GM18519 (cell line): ENCODE data around the gene HCFC2.
"Not testable (repeated sequence)": the region's sequence is repeated elsewhere in the genome, so short reads cannot be mapped to it uniquely, and the experiment has no call there.

Experiments
- ATAC-seq: cut with Tn5 transposase; IDR thresholded peaks from one replicate; pipeline ENCODE4 v1.9.1; 2021; ENCODE audit warnings: mild to moderate bottlenecking, moderate library complexity; ENCODE audit not compliant: unreplicated experiment, low FRiP score

The HCFC2 gene

GRCh38 chr12:104114834-104115586 lies 50.7 kb downstream of the HCFC2 start:
- ATAC-seq, result not testable (repeated sequence)

- ATAC-seq, result no peak
Observed at GRCh38 chr12:104115587-104115975, 51.2 kb downstream of the HCFC2 start.

GRCh38 chr12:104121001-104121400 lies 56.7 kb downstream of the HCFC2 start:
- no peak for ATAC-seq

- ATAC-seq, result no peak
Observed at GRCh38 chr12:104122298-104122697, 58.0 kb downstream of the HCFC2 start.

- no peak for ATAC-seq
Observed at GRCh38 chr12:104126548-104126947, 62.2 kb downstream of the HCFC2 start.

GRCh38 chr12:104130760-104131159 lies 66.4 kb downstream of the HCFC2 start:
- ATAC-seq, result no peak

GRCh38 chr12:104131609-104132008 lies 67.3 kb downstream of the HCFC2 start:
- no peak for ATAC-seq

- no peak for ATAC-seq
Observed at GRCh38 chr12:104132351-104132956, 68.1 kb downstream of the HCFC2 start.

GRCh38 chr12:104133321-104133720 lies 69.0 kb downstream of the HCFC2 start:
- ATAC-seq, result no peak

- no peak for ATAC-seq
Observed at GRCh38 chr12:104133866-104134265, 69.5 kb downstream of the HCFC2 start.

- ATAC-seq, result no peak
Observed at GRCh38 chr12:104134882-104135281, 70.6 kb downstream of the HCFC2 start.

- ATAC-seq, result no peak
Observed at GRCh38 chr12:104136577-104136976, 72.2 kb downstream of the HCFC2 start.

GRCh38 chr12:104137001-104137901 lies 72.9 kb downstream of the HCFC2 start:
- ATAC-seq, result peak; percentile 20

- peak; percentile 78 for ATAC-seq
Observed at GRCh38 chr12:104137902-104138796, 73.8 kb downstream of the HCFC2 start, which contains the start of gene NFYB. Gene NFYB (minus strand): TSS chr12:104138210. CDS start chr12:104135453, 2,757 bp downstream.

GRCh38 chr12:104138797-104139152 lies 74.4 kb downstream of the HCFC2 start:
- ATAC-seq, result no peak

- no peak for ATAC-seq
Observed at GRCh38 chr12:104142543-104142942, 78.2 kb downstream of the HCFC2 start.

- ATAC-seq, result no peak
Observed at GRCh38 chr12:104143002-104143401, 78.7 kb downstream of the HCFC2 start.

GRCh38 chr12:104143918-104144317 lies 79.6 kb downstream of the HCFC2 start:
- ATAC-seq, result no peak

GRCh38 chr12:104147346-104147745 lies 83.0 kb downstream of the HCFC2 start:
- no peak for ATAC-seq

- no peak for ATAC-seq
Observed at GRCh38 chr12:104150416-104150815, 86.1 kb downstream of the HCFC2 start.
